Mesothelial cell of epicardium (in vitro differentiated cells): ENCODE data around the gene EPGN. TPM values are rescaled to one million over a fixed set of nuclear protein-coding genes. Genes with fewer than 3 reads are reported as not detected.
A peak's percentile ranks its signal among the peaks of the same experiment; 100 is the strongest.

Source experiments
- DNase-seq, 2 experiments: peaks; one replicate each; pipeline ENCODE4 v3.0.0; 2021; ENCODE audit warnings: low spot score in 2 of 2; ENCODE audit not compliant: unreplicated experiment in 2 of 2
- H3K27ac Mint-ChIP-seq: 2 replicates; pipeline ENCODE4 v1.8.0; 2021; ENCODE audit warnings: mixed read lengths
- H3K27me3 Mint-ChIP-seq: 2 replicates; pipeline ENCODE4 v1.8.0; 2021; ENCODE audit warnings: low read depth, mixed read lengths
- H3K36me3 Mint-ChIP-seq: 2 replicates; pipeline ENCODE4 v1.8.0; 2021; ENCODE audit warnings: mixed read lengths
- H3K4me1 Mint-ChIP-seq: 2 replicates; pipeline ENCODE4 v1.8.0; 2021; ENCODE audit warnings: mixed read lengths
- H3K4me3 Mint-ChIP-seq: 2 replicates; pipeline ENCODE4 v1.8.0; 2021; ENCODE audit warnings: mild to moderate bottlenecking, moderate library complexity, mixed read lengths
- H3K9me3 Mint-ChIP-seq: 2 replicates; pipeline ENCODE4 v1.8.0; 2021; ENCODE audit warnings: mixed read lengths
- total RNA-seq: library from RNA; stranded (reverse); gene quantifications from 3 replicates; pipeline ENCODE4 v1.2.1, GENCODE V29; 2021
- TF ChIP-seq, protein P1 (sequence below): fragments of 200-600 bp; sonication (generic); IDR thresholded peaks from one replicate; pipeline ENCODE4 v1.5.0; 2021; ENCODE audit warnings: antibody characterized with exemption; ENCODE audit not compliant: unreplicated experiment

Gene EPGN
- total RNA-seq, 1 donor from 2014 or later, result 8.0 TPM

- H3K27me3 Mint-ChIP-seq, result no peaks in the 10 kb centered on the region
- peaks cover 20% of the 10 kb centered on the region for H3K4me1 Mint-ChIP-seq
- DNase-seq, result no peak
- H3K4me3 Mint-ChIP-seq, result no peak overlapping the region
- no peaks in the 10 kb centered on the region for H3K36me3 Mint-ChIP-seq
- H3K27ac Mint-ChIP-seq, result no peak overlapping the region
- TF ChIP-seq, protein P1, sequence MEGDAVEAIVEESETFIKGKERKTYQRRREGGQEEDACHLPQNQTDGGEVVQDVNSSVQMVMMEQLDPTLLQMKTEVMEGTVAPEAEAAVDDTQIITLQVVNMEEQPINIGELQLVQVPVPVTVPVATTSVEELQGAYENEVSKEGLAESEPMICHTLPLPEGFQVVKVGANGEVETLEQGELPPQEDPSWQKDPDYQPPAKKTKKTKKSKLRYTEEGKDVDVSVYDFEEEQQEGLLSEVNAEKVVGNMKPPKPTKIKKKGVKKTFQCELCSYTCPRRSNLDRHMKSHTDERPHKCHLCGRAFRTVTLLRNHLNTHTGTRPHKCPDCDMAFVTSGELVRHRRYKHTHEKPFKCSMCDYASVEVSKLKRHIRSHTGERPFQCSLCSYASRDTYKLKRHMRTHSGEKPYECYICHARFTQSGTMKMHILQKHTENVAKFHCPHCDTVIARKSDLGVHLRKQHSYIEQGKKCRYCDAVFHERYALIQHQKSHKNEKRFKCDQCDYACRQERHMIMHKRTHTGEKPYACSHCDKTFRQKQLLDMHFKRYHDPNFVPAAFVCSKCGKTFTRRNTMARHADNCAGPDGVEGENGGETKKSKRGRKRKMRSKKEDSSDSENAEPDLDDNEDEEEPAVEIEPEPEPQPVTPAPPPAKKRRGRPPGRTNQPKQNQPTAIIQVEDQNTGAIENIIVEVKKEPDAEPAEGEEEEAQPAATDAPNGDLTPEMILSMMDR, result no peak
- no peaks in the 10 kb centered on the region for H3K9me3 Mint-ChIP-seq
These were observed 40.2 kb upstream of the EPGN start for GRCh38 chr4:74267998-74268606.

DNA sequence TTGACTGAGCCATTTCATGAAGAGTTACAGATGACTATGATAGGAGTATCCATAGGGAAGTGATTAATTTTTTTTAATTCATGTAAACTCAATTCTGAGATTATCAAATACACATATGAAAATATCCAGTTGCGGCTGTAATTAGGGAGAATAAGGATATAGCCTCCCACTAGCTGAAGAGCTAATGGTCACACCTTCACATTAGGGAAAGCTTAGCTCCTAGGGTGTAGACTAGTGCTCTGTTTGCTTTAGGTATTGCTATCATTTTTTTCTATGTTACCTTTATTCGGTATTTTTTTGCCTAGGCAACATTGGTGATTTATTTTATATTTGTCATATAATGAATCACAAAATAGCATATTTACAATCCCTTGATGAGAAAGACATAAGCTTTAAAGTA, 39.6 kb upstream of the EPGN start:
- Mint-ChIP-seq H3K27ac (no peak overlapping the region), H3K4me1 (peaks cover 16% of the 10 kb centered on the region), H3K36me3 (no peaks in the 10 kb centered on the region), H3K4me3 (no peak overlapping the region), H3K9me3 (no peaks in the 10 kb centered on the region), H3K27me3 (no peaks in the 10 kb centered on the region)
- DNase-seq, result no peak
- TF ChIP-seq, protein P1, result no peak

GRCh38 chr4:74278490-74278889, 29.8 kb upstream of the EPGN start:
- Mint-ChIP-seq H3K4me1 (peaks cover 9% of the 10 kb centered on the region), H3K9me3 (no peaks in the 10 kb centered on the region), H3K4me3 (no peak overlapping the region), H3K27me3 (no peaks in the 10 kb centered on the region), H3K36me3 (no peaks in the 10 kb centered on the region), H3K27ac (no peak overlapping the region)
- DNase-seq, result no peak
- TF ChIP-seq, protein P1, result no peak

DNA sequence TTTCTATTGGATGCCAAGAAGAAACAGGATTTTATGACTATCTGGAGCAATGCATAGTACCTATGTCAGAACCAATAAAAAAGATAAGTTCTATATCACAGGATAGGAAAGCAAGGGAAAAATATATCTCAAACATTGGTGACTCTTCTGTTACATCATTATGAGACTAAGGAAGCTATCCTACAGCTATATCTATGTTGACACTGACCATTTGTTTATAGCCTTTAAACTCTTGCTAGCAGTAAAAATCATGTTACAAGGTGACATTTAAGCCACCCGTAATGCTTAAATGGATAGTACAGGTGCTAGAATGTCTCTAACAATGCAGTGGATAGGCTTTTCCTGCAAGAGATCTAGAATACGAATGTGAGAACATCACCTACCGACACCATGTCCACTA, 28.6 kb upstream of the EPGN start:
- Mint-ChIP-seq H3K4me3 (no peak overlapping the region), H3K27me3 (no peaks in the 10 kb centered on the region), H3K27ac (no peak overlapping the region), H3K36me3 (no peaks in the 10 kb centered on the region), H3K4me1 (peaks cover 18% of the 10 kb centered on the region), H3K9me3 (no peaks in the 10 kb centered on the region)
- TF ChIP-seq, protein P1, result no peak
- no peak for DNase-seq

- TF ChIP-seq, protein P1, result no peak
- no peak for DNase-seq
- no peaks in the 10 kb centered on the region for H3K27me3 Mint-ChIP-seq
- H3K9me3 Mint-ChIP-seq, result no peaks in the 10 kb centered on the region
- H3K36me3 Mint-ChIP-seq, result no peaks in the 10 kb centered on the region
- H3K27ac Mint-ChIP-seq, result peak overlapping the region; percentile 62
- H3K4me1 Mint-ChIP-seq, result peaks cover 21% of the 10 kb centered on the region
- no peak overlapping the region for H3K4me3 Mint-ChIP-seq
These were observed 25.3 kb upstream of the EPGN start for GRCh38 chr4:74282926-74283325.

- Mint-ChIP-seq H3K36me3 (no peaks in the 10 kb centered on the region), H3K27me3 (no peaks in the 10 kb centered on the region), H3K27ac (peak overlapping the region; percentile 94), H3K9me3 (no peaks in the 10 kb centered on the region), H3K4me3 (no peak overlapping the region), H3K4me1 (peaks cover 21% of the 10 kb centered on the region)
- TF ChIP-seq, protein P1, result no peak
- DNase-seq, result no peak
These were observed 24.7 kb upstream of the EPGN start for GRCh38 chr4:74283614-74284013.
